NOMO-1 (cell line): Measurements from ENCODE around the gene TMSB4X.

Experiments used
- DNase-seq, 2 experiments: peaks; one replicate each; lab custom pipeline; 2025; ENCODE audit not compliant: unreplicated experiment in 2 of 2; lab: John Stamatoyannopoulos, UW

The TMSB4X gene

GRCh38 chrX:13015536-13016236, 40.8 kb downstream of the TMSB4X start:
- peak; percentile 83 to 88 for DNase-seq

DNA sequence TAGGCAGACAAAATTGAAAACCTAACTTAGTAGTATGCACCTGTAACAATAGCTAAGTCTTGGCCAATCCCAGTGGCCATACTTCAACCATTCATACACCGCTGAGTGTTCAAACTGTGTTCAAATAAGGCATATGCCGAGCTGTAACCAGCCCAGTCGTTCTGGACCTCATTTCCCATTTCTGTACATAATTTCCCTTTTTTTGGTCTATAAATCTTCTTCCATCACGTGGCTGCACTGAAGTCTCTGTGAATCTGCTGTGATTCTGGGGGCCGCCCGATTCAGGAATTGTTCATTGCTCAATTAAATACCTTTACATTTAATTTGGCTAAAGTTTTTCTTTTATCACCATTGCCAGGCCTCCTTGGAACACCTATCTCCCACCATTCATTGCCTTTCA, 41.8 kb downstream of the TMSB4X start:
- peak; percentile 75 to 92 for DNase-seq

- DNase-seq = no peak
Observed at GRCh38 chrX:13022926-13023325, 48.0 kb downstream of the TMSB4X start.

GRCh38 chrX:13023567-13023966, 48.7 kb downstream of the TMSB4X start:
- no peak for DNase-seq

DNA sequence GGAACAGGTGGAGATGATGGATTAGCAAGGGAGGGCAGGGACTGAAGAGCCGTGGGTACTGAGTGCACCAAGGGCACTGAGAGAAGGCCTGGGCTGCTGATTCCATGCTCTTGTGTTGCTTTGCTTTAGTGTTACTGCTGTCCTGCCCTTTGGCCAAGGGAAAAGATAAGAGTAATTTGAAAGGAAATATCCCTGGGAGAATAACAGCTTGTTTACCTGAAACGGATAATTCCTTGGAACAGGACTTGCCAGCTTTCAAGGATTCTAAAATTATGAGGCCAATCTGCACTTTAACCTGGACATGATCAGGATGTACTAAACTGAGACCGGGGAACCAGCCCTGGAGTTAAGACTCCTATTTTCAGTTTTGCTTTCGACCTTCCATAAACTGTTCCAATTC, 49.1 kb downstream of the TMSB4X start:
- no peak for DNase-seq

- DNase-seq = no peak
Observed at GRCh38 chrX:13024986-13025385, 50.1 kb downstream of the TMSB4X start.
